SK-N-SH treated with all-trans-retinoic acid at 6 μM for 48 hours (cell line): Measurements from ENCODE around the gene SIRPA.

Source experiments
- ATAC-seq: fragments of 200-7000 bp; cut with Tn5 transposase; 3 replicates; pipeline ENCODE4 v1.9.1; 2020; ENCODE audit warnings: mild to moderate bottlenecking, moderate library complexity
- ARNTL ChIP-seq: fragments of 450-650 bp; formaldehyde crosslinking; IDR thresholded peaks from 2 replicates; pipeline ENCODE4 v1.5.0; 2020; ENCODE audit warnings: low read depth, mild to moderate bottlenecking, moderate library complexity, borderline replicate concordance
- BACH2 ChIP-seq: fragments of 250-450 bp; sonication (Bioruptor Pico); IDR thresholded peaks from 2 replicates; pipeline ENCODE4 v1.9.0; 2021; ENCODE audit warnings: mild to moderate bottlenecking, borderline replicate concordance
- CSRNP3 ChIP-seq: fragments of 250-450 bp; sonication (Bioruptor Pico); IDR thresholded peaks from 2 replicates; pipeline ENCODE4 v1.5.1; 2021; ENCODE audit warnings: mild to moderate bottlenecking, moderate library complexity
- ESRRG ChIP-seq: fragments of 250-450 bp; sonication (Bioruptor Pico); IDR thresholded peaks from 2 replicates; pipeline ENCODE4 v1.6.1; 2021; ENCODE audit warnings: mild to moderate bottlenecking
- GLIS3 ChIP-seq: fragments of 250-450 bp; sonication (Bioruptor Pico); IDR thresholded peaks from 2 replicates; pipeline ENCODE4 v1.5.0; 2020; ENCODE audit warnings: mild to moderate bottlenecking, moderate library complexity
- ISL1 ChIP-seq: fragments of 250-450 bp; sonication (Bioruptor Pico); IDR thresholded peaks from 2 replicates; pipeline ENCODE4 v2.1.2; 2022; ENCODE audit warnings: mild to moderate bottlenecking, moderate library complexity
- OSR1 ChIP-seq: fragments of 250-450 bp; sonication (Bioruptor Pico); IDR thresholded peaks from 2 replicates; pipeline ENCODE4 v1.8.0; 2022; ENCODE audit warnings: moderate library complexity, mild to moderate bottlenecking, inconsistent platforms
- PATZ1 ChIP-seq: fragments of 250-450 bp; sonication (Bioruptor Pico); IDR thresholded peaks from 2 replicates; pipeline ENCODE4 v1.8.0; 2020; ENCODE audit warnings: mild to moderate bottlenecking, moderate library complexity, borderline replicate concordance
- POU6F1 ChIP-seq: fragments of 250-450 bp; sonication (Bioruptor Pico); IDR thresholded peaks from 2 replicates; pipeline ENCODE4 v1.8.0; 2021; ENCODE audit warnings: low read depth, mild to moderate bottlenecking, moderate library complexity, borderline replicate concordance
- PPARA ChIP-seq: fragments of 250-450 bp; sonication (Bioruptor Pico); IDR thresholded peaks from 2 replicates; pipeline ENCODE4 v1.5.0; 2020; ENCODE audit warnings: mild to moderate bottlenecking, borderline replicate concordance
- RARB ChIP-seq: fragments of 250-450 bp; sonication (Bioruptor Pico); IDR thresholded peaks from 2 replicates; pipeline ENCODE4 v1.8.0; 2021; ENCODE audit warnings: mild to moderate bottlenecking, moderate library complexity
- SNAI2 ChIP-seq: fragments of 250-450 bp; sonication (Bioruptor Pico); IDR thresholded peaks from 2 replicates; pipeline ENCODE4 v1.5.0; 2020; ENCODE audit warnings: mild to moderate bottlenecking, moderate library complexity
- TCF4 ChIP-seq: fragments of 250-450 bp; sonication (Bioruptor Pico); IDR thresholded peaks from 2 replicates; pipeline ENCODE4 v1.8.0; 2021; ENCODE audit warnings: mild to moderate bottlenecking, moderate library complexity, borderline replicate concordance
- TOX ChIP-seq: fragments of 250-450 bp; sonication (Bioruptor Pico); IDR thresholded peaks from 2 replicates; pipeline ENCODE4 v1.8.0; 2021; ENCODE audit warnings: mild to moderate bottlenecking, moderate library complexity, borderline replicate concordance
- ZC3H10 ChIP-seq: fragments of 250-450 bp; sonication (Bioruptor Pico); IDR thresholded peaks from 2 replicates; pipeline ENCODE4 v1.5.1; 2021; ENCODE audit warnings: mild to moderate bottlenecking, moderate library complexity
- ZFP3 ChIP-seq: fragments of 250-450 bp; sonication (Bioruptor Pico); IDR thresholded peaks from 2 replicates; pipeline ENCODE4 v1.5.0; 2020; ENCODE audit warnings: mild to moderate bottlenecking, moderate library complexity
- ZFP30 ChIP-seq: fragments of 450-650 bp; formaldehyde crosslinking; IDR thresholded peaks from 2 replicates; pipeline ENCODE4 v1.5.0; 2022; ENCODE audit warnings: mild to moderate bottlenecking, moderate library complexity
- ZNF565 ChIP-seq: fragments of 450-650 bp; formaldehyde crosslinking; conservative IDR thresholded peaks from 2 replicates; pipeline ENCODE4 v1.5.0; 2020; ENCODE audit warnings: low read depth, mild to moderate bottlenecking, moderate library complexity
- ZNF70 ChIP-seq: fragments of 450-650 bp; formaldehyde crosslinking; IDR thresholded peaks from 2 replicates; pipeline ENCODE4 v1.5.0; 2020; ENCODE audit warnings: mild to moderate bottlenecking, moderate library complexity
- ZNF8 ChIP-seq: fragments of 450-650 bp; formaldehyde crosslinking; IDR thresholded peaks from 2 replicates; pipeline ENCODE4 v1.5.0; 2020; ENCODE audit warnings: mild to moderate bottlenecking, moderate library complexity
- TF ChIP-seq, protein P1 (sequence below): fragments of 250-450 bp; sonication (Bioruptor Pico); IDR thresholded peaks from 2 replicates; pipeline ENCODE4 v1.5.1; 2020; ENCODE audit warnings: low read depth, mild to moderate bottlenecking, moderate library complexity

The SIRPA gene

GRCh38 chr20:1868856-1869255, 26.4 kb upstream of the SIRPA start:
- TF ChIP-seq SNAI2 (no peak), ISL1 (CRISPR knock-in tag) (no peak), POU6F1 (no peak), PATZ1 (no peak), ZNF8 (CRISPR knock-in tag) (no peak), ZFP3 (CRISPR knock-in tag) (no peak), PPARA (no peak)
- ATAC-seq, result no peak; the same call in 2 of the 3 replicates

DNA sequence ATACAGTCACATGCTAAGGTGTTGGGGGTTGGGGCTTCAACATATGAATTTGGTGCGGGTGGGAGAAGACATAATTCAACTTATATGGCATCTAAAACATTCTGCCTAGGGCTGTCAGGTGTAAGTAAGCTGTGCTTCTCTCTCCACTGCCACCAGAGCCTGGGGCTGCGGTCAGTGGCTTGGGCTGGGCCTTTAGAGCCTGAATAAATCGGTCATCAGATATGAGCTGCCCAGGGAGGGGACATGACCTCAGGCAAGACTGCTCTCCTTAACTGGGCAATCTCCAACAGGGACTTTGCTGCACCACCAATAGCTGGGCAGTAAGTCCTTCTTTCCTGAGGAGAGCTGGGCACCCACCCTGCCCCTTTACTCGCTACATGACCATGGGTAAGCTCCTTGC, 24.9 kb upstream of the SIRPA start:
- no peak for TF ChIP-seq BACH2 (CRISPR knock-in tag)
- TF ChIP-seq, protein P1, sequence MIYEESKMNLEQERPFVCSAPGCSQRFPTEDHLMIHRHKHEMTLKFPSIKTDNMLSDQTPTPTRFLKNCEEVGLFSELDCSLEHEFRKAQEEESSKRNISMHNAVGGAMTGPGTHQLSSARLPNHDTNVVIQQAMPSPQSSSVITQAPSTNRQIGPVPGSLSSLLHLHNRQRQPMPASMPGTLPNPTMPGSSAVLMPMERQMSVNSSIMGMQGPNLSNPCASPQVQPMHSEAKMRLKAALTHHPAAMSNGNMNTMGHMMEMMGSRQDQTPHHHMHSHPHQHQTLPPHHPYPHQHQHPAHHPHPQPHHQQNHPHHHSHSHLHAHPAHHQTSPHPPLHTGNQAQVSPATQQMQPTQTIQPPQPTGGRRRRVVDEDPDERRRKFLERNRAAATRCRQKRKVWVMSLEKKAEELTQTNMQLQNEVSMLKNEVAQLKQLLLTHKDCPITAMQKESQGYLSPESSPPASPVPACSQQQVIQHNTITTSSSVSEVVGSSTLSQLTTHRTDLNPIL (CRISPR knock-in tag), result no peak
- no peak for TF ChIP-seq ISL1 (CRISPR knock-in tag)
- TF ChIP-seq ZFP30 (CRISPR knock-in tag), result no peak
- TF ChIP-seq POU6F1, result no peak
- TF ChIP-seq GLIS3 (CRISPR knock-in tag), result no peak
- no peak for TF ChIP-seq SNAI2
- TF ChIP-seq TOX (CRISPR knock-in tag), result no peak
- TF ChIP-seq PPARA, result no peak
- TF ChIP-seq ZNF70 (CRISPR knock-in tag), result no peak
- TF ChIP-seq, all 23 proteins: peak for 0
- no peak for ATAC-seq

- ATAC-seq, result no peak
- TF ChIP-seq OSR1 (CRISPR knock-in tag) (no peak), ARNTL (CRISPR knock-in tag) (no peak), BACH2 (CRISPR knock-in tag) (no peak), PPARA (no peak), TCF4 (no peak), POU6F1 (no peak), TOX (CRISPR knock-in tag) (no peak), SNAI2 (no peak), GLIS3 (CRISPR knock-in tag) (no peak), RARB (CRISPR knock-in tag) (no peak), ZFP30 (CRISPR knock-in tag) (no peak)
Measured at GRCh38 chr20:1870792-1871550, 24.2 kb upstream of the SIRPA start.

GRCh38 chr20:1871807-1872458, 23.3 kb upstream of the SIRPA start:
- ATAC-seq, result no peak
- TF ChIP-seq POU6F1 (no peak), ESRRG (CRISPR knock-in tag) (no peak), ARNTL (CRISPR knock-in tag) (no peak), ZC3H10 (CRISPR knock-in tag) (no peak), PPARA (no peak), ZNF565 (CRISPR knock-in tag) (no peak), BACH2 (CRISPR knock-in tag) (no peak), ZNF70 (CRISPR knock-in tag) (no peak), PATZ1 (no peak), CSRNP3 (no peak), ISL1 (CRISPR knock-in tag) (no peak)
